IMR-90 (cell line): Measurements from ENCODE around the gene EHMT1.

Experiments
- POLR2A ChIP-seq: IDR thresholded peaks from 2 replicates; pipeline ENCODE4 v1.6.1; 2012; ENCODE audit warnings: mild to moderate bottlenecking, low read depth, low read length
- TF ChIP-seq, protein P1 (sequence below): conservative IDR thresholded peaks from 2 replicates; pipeline ENCODE4 v1.5.1; 2012; ENCODE audit warnings: mild to moderate bottlenecking, low read depth, low read length, improper control_type of control experiment

GRCh38 chr9:137733429-137733828, 114.6 kb downstream of the EHMT1 start:
- TF ChIP-seq, protein P1, sequence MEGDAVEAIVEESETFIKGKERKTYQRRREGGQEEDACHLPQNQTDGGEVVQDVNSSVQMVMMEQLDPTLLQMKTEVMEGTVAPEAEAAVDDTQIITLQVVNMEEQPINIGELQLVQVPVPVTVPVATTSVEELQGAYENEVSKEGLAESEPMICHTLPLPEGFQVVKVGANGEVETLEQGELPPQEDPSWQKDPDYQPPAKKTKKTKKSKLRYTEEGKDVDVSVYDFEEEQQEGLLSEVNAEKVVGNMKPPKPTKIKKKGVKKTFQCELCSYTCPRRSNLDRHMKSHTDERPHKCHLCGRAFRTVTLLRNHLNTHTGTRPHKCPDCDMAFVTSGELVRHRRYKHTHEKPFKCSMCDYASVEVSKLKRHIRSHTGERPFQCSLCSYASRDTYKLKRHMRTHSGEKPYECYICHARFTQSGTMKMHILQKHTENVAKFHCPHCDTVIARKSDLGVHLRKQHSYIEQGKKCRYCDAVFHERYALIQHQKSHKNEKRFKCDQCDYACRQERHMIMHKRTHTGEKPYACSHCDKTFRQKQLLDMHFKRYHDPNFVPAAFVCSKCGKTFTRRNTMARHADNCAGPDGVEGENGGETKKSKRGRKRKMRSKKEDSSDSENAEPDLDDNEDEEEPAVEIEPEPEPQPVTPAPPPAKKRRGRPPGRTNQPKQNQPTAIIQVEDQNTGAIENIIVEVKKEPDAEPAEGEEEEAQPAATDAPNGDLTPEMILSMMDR: no peak
- TF ChIP-seq POLR2A: no peak
